DOHH2 (cell line): ENCODE data around the gene SCNN1A.

ENCODE experiments used
- H3F3A ChIP-seq: fragments of 200-600 bp; sonication (generic), shearing (Covaris generic); 2 replicates; pipeline ENCODE4 v1.6.0; 2016; ENCODE audit warnings: antibody characterized with exemption, mild to moderate bottlenecking; ENCODE audit not compliant: control insufficient read depth, insufficient read depth
- H3K27ac ChIP-seq: fragments of 200-600 bp; sonication (generic); 2 replicates; pipeline ENCODE4 v1.5.1; 2014; ENCODE audit warnings: low read depth, mild to moderate bottlenecking, low read length, moderate library complexity
- H3K27me3 ChIP-seq: fragments of 200-600 bp; sonication (generic); 2 replicates; pipeline ENCODE4 v1.6.1; 2014; ENCODE audit warnings: mild to moderate bottlenecking, low read length, mixed read lengths; ENCODE audit not compliant: control insufficient read depth
- H3K36me3 ChIP-seq: fragments of 200-600 bp; sonication (generic); 2 replicates; pipeline ENCODE4 v1.6.1; 2014; ENCODE audit warnings: mild to moderate bottlenecking, low read length, moderate library complexity, mixed read lengths; ENCODE audit not compliant: control insufficient read depth
- H3K4me1 ChIP-seq: fragments of 200-600 bp; sonication (generic); 2 replicates; pipeline ENCODE4 v1.6.1; 2014; ENCODE audit warnings: mild to moderate bottlenecking, low read length, mixed read lengths; ENCODE audit not compliant: control insufficient read depth
- H3K4me2 ChIP-seq: fragments of 200-600 bp; sonication (generic); 2 replicates; pipeline ENCODE4 v1.6.0; 2014; ENCODE audit warnings: mild to moderate bottlenecking, low read length, moderate library complexity
- H3K4me3 ChIP-seq: fragments of 200-600 bp; sonication (generic); 2 replicates; pipeline ENCODE4 v1.5.1; 2014; ENCODE audit warnings: mild to moderate bottlenecking, low read length, mixed read lengths
- H3K79me2 ChIP-seq: fragments of 200-600 bp; sonication (generic); 2 replicates; pipeline ENCODE4 v1.6.1; 2014; ENCODE audit warnings: mild to moderate bottlenecking, low read length, mixed read lengths; ENCODE audit not compliant: control insufficient read depth
- H3K9me2 ChIP-seq: fragments of 200-600 bp; sonication (generic); replicated peaks from 2 replicates; pipeline ENCODE4 v1.6.1; 2014; ENCODE audit warnings: mild to moderate bottlenecking, low read length, mixed read lengths; ENCODE audit not compliant: control insufficient read depth
- H3K9me3 ChIP-seq: fragments of 200-600 bp; sonication (generic); 2 replicates; pipeline ENCODE4 v1.6.1; 2014; ENCODE audit warnings: antibody characterized with exemption, low read length, mixed read lengths; ENCODE audit not compliant: control insufficient read depth, insufficient read depth
- H4K20me1 ChIP-seq: fragments of 200-600 bp; sonication (generic); 2 replicates; pipeline ENCODE4 v1.6.0; 2014; ENCODE audit warnings: low read depth, mild to moderate bottlenecking, antibody characterized with exemption, low read length, moderate library complexity; ENCODE audit not compliant: control insufficient read depth, insufficient read depth
- CTCF ChIP-seq: fragments of 200-600 bp; sonication (generic); IDR thresholded peaks from one replicate; pipeline ENCODE4 v1.5.1; 2014; ENCODE audit warnings: antibody characterized with exemption, mild to moderate bottlenecking, low read depth, low read length; ENCODE audit not compliant: poor library complexity, severe bottlenecking
- EZH2phosphoT487 ChIP-seq: fragments of 200-600 bp; sonication (generic); IDR thresholded peaks from 2 replicates; pipeline ENCODE4 v1.6.1; 2017; ENCODE audit warnings: borderline replicate concordance, mild to moderate bottlenecking, antibody characterized with exemption, low read length, moderate library complexity, mixed read lengths

SCNN1A gene

DNA sequence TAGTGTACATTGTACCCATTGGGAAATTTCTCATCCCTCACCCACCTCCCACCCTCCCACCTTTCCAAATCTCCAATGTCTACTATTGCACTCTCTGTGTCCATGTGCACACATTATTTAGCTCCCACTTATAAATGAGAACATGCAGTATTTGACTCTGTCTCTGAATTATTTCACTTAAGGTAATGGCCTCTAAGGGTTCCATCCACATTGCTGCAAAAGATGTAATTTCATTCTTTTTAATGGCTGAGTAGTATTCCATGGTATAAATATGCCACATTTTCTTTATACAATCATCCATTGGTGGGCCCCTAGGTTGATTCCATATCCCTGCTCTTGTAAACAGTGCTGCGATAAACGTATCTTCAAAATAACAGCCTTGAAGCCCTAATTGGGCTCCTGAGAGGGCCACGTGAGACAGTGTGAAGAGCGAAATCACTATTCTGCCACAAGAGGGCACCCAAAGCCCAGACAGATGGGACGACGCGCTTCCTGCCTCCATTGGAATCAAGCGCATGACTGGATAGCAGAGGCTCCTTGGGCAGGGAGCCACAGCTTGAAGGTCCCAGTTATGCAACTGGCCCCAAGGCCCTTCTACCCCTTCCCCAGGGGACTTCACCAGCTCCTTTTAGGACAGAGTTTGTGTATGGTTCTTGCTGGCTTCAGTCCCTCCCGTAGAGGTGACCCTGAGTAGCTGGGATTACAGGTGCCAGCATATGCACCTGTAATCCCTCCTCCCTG, 48.1 kb upstream of the SCNN1A start:
- H3F3A ChIP-seq = peaks cover 42% of the 10 kb centered on the region
- H3K79me2 ChIP-seq = no peaks in the 10 kb centered on the region
- H3K27me3 ChIP-seq = peaks cover 3% of the 10 kb centered on the region; the same call in 1 of the 2 replicates
- H3K9me2 ChIP-seq = no peaks in the 10 kb centered on the region
- peak overlapping the region; percentile 60 for H3K4me3 ChIP-seq
- no peaks in the 10 kb centered on the region for H3K36me3 ChIP-seq
- H3K27ac ChIP-seq = peak overlapping the region; percentile 98
- H3K9me3 ChIP-seq = no peaks in the 10 kb centered on the region
- H4K20me1 ChIP-seq = no peaks in the 10 kb centered on the region
- peak overlapping the region; percentile 90 for H3K4me2 ChIP-seq
- peaks cover 55% of the 10 kb centered on the region for H3K4me1 ChIP-seq
- no peak for TF ChIP-seq EZH2phosphoT487
- TF ChIP-seq CTCF = peak; percentile 87

DNA sequence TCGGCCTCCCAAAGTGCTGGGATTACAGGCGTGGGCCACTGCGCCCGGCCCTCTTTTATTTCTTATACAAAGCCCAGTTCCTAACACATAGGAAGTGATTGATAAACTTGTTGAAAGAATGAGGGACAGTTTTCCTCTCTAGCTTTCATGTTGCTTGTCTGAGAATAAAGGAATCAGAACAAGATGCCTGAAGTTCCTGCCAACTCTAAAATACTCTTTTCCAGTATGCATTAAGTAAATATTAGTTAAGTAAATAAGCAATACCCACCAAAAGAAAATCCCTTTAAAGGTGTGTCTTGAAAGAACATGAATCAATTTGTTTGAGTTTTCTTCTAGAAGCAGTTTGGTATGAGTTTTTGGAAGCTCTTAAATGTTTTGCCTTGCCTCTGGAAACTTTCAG, 45.0 kb upstream of the SCNN1A start:
- H3K9me3 ChIP-seq = no peaks in the 10 kb centered on the region
- H4K20me1 ChIP-seq = no peaks in the 10 kb centered on the region
- no peak overlapping the region for H3K4me3 ChIP-seq
- H3K36me3 ChIP-seq = no peaks in the 10 kb centered on the region
- no peaks in the 10 kb centered on the region for H3K9me2 ChIP-seq
- peaks cover 35% of the 10 kb centered on the region for H3K4me1 ChIP-seq
- H3K27ac ChIP-seq = no peak overlapping the region
- no peak overlapping the region for H3K4me2 ChIP-seq
- H3F3A ChIP-seq = peaks cover 12% of the 10 kb centered on the region
- peaks cover 3% of the 10 kb centered on the region for H3K27me3 ChIP-seq
- no peak for TF ChIP-seq EZH2phosphoT487
- no peak for TF ChIP-seq CTCF
- no peaks in the 10 kb centered on the region for H3K79me2 ChIP-seq

DNA sequence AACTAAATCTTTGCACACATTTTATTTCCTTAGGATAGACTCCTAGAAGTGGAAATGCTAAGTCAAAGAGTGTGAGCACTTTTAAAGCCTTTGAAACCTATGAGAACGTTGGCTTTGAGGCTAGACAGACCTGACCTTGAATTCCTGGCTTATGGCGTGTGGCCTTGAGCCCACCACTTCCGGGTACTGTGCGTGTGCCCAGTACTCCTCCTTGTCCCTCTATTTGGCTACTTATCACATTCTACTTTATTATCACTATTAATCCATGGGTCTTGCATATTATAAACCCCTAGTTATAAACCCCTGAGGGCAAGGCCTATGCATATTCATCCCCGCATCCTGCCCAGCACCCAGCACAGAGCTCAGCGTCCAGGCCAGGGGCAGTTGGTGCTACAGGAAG, 43.4 kb upstream of the SCNN1A start:
- Histone ChIP-seq H3F3A (0 out of 2 replicates have a peak, but pooled peaks cover 2% of the 10 kb centered on the region), H3K79me2 (no peaks in the 10 kb centered on the region), H3K27ac (no peak overlapping the region), H3K4me3 (no peak overlapping the region), H3K9me3 (no peaks in the 10 kb centered on the region), H3K4me1 (peaks cover 19% of the 10 kb centered on the region), H4K20me1 (no peaks in the 10 kb centered on the region), H3K27me3 (peaks cover 3% of the 10 kb centered on the region), H3K9me2 (no peaks in the 10 kb centered on the region), H3K4me2 (no peak overlapping the region), H3K36me3 (no peaks in the 10 kb centered on the region)
- TF ChIP-seq CTCF = no peak
- no peak for TF ChIP-seq EZH2phosphoT487
